Endothelial cell of umbilical vein (primary cell): Measurements from ENCODE around the gene MRPS34. TPM values are rescaled to one million over a fixed set of nuclear protein-coding genes. Genes with fewer than 3 reads are reported as not detected.

Experiments used
- BruUV-seq: library from RNA; stranded (reverse); fragments of 400-500 nt; replicated peaks from 2 replicates; lab custom pipeline; 2021; lab: Mats Ljungman, UMichigan
- CTCF ChIA-PET: fragments of 300-600, 350-600 bp; sonication (Branson Sonifier 250); formaldehyde crosslinking; loops from one replicate; lab custom pipeline; 2021; ENCODE audit warnings: antibody characterized with exemption, inconsistent platforms; lab: Charles Lee
- POLR2A ChIA-PET: fragments of 300-600, 350-600 bp; sonication (Branson Sonifier 250); formaldehyde crosslinking; loops from one replicate; lab custom pipeline; 2021; ENCODE audit warnings: antibody characterized with exemption, inconsistent platforms; lab: Charles Lee
- DNase-seq: peaks from one replicate; pipeline ENCODE4 v3.0.0-alpha.2; 2011; ENCODE audit warnings: low read depth, low spot score
- FAIRE-seq: peaks from 2 replicates; lab custom pipeline; 2011; peaks lifted over from hg19 to GRCh38; lab: Jason Lieb, UNC
- H2AFZ ChIP-seq: 2 replicates; pipeline ENCODE4 v1.6.0; 2012; ENCODE audit warnings: low read depth, low read length, control low read depth, inconsistent platforms
- H3K27ac ChIP-seq: 2 replicates; pipeline ENCODE4 v1.5.1; 2011; ENCODE audit warnings: low read depth, mild to moderate bottlenecking, control low read depth, low read length, moderate library complexity; ENCODE audit not compliant: insufficient read depth
- H3K27me3 ChIP-seq, 2 experiments: 2 replicates each; pipeline versions ENCODE4 v1.6.0 to v1.6.1; 2011; ENCODE audit warnings: low read length in 2 of 2, mixed read lengths in 1 of 2; ENCODE audit not compliant: control insufficient read depth in 2 of 2, insufficient read depth in 2 of 2
- H3K36me3 ChIP-seq, 2 experiments: 2 replicates in 1 of 2; 3 replicates in 1 of 2; pipeline ENCODE4 v1.5.1; 2011; ENCODE audit warnings: low read length in 2 of 2, mild to moderate bottlenecking in 1 of 2, moderate library complexity in 1 of 2; ENCODE audit not compliant: control insufficient read depth in 2 of 2, insufficient read depth in 2 of 2; ENCODE audit errors: extremely low read depth in 1 of 2
- H3K4me1 ChIP-seq: 3 replicates; pipeline ENCODE4 v1.5.1; 2011; ENCODE audit warnings: mild to moderate bottlenecking, low read length; ENCODE audit not compliant: control insufficient read depth, insufficient read depth; ENCODE audit errors: extremely low read depth
- H3K4me2 ChIP-seq: 2 replicates; pipeline ENCODE4 v1.6.1; 2011; ENCODE audit warnings: low read length, control low read depth, mixed read lengths; ENCODE audit not compliant: insufficient read depth
- H3K4me3 ChIP-seq, 3 experiments: fragments of 200-600 bp in 1 of 3; sonication (generic), shearing (Covaris generic) in 1 of 3; replicated peaks in 1 of 3; 2 replicates each; pipeline ENCODE4 v1.5.1; 2011 to 2016; ENCODE audit warnings: control low read depth in 3 of 3, low read length in 3 of 3, mild to moderate bottlenecking in 2 of 3, inconsistent platforms in 1 of 3, low read depth in 1 of 3, moderate library complexity in 1 of 3; ENCODE audit not compliant: insufficient read depth in 1 of 3
- H3K79me2 ChIP-seq: 2 replicates; pipeline ENCODE4 v1.6.0; 2012; ENCODE audit warnings: low read length, inconsistent platforms; ENCODE audit not compliant: control insufficient read depth, insufficient read depth
- H3K9ac ChIP-seq: replicated peaks from 2 replicates; pipeline ENCODE3; 2011; ENCODE audit warnings: low read length, control low read depth; ENCODE audit not compliant: insufficient read depth; ENCODE audit errors: extremely low read depth
- H3K9me1 ChIP-seq: replicated peaks from 3 replicates; pipeline ENCODE4 v1.6.0; 2011; ENCODE audit warnings: mild to moderate bottlenecking, low read length; ENCODE audit not compliant: control insufficient read depth, insufficient read depth; ENCODE audit errors: extremely low read depth
- H3K9me3 ChIP-seq: replicated peaks from 2 replicates; pipeline ENCODE4 v1.5.1; 2012; ENCODE audit warnings: low read length, inconsistent platforms; ENCODE audit not compliant: control insufficient read depth, insufficient read depth
- H4K20me1 ChIP-seq: replicated peaks from 2 replicates; pipeline ENCODE3; 2011; ENCODE audit warnings: mild to moderate bottlenecking, low read length; ENCODE audit not compliant: control insufficient read depth, insufficient read depth; ENCODE audit errors: extremely low read depth
- CTCF ChIP-seq, 2 donors: IDR thresholded peaks; 1 replicate in 1 of 2; 2 replicates in 1 of 2; pipeline ENCODE4 v1.5.1; 2011; ENCODE audit warnings: low read length in 2 of 2, mild to moderate bottlenecking in 2 of 2, moderate library complexity in 2 of 2, control low read depth in 1 of 2, inconsistent platforms in 1 of 2, low read depth in 1 of 2; ENCODE audit not compliant: insufficient read depth in 1 of 2; ENCODE audit errors: extremely low read depth in 1 of 2
- EZH2 ChIP-seq: IDR thresholded peaks from 2 replicates; pipeline ENCODE4 v1.6.1; 2012; ENCODE audit warnings: borderline replicate concordance, low read depth, mild to moderate bottlenecking, moderate library complexity, low read length, inconsistent platforms; ENCODE audit not compliant: severe bottlenecking
- FOS ChIP-seq: IDR thresholded peaks from 2 replicates; pipeline ENCODE4 v1.6.1; 2011; ENCODE audit warnings: mild to moderate bottlenecking, low read length, moderate library complexity, borderline replicate concordance; ENCODE audit not compliant: insufficient read depth
- GATA2 ChIP-seq: IDR thresholded peaks from 2 replicates; pipeline ENCODE4 v1.7.0; 2011; ENCODE audit warnings: low read depth, mild to moderate bottlenecking, moderate library complexity, mixed read lengths, low read length; ENCODE audit not compliant: insufficient read length, insufficient read depth
- JUN ChIP-seq: IDR thresholded peaks from 2 replicates; pipeline ENCODE4 v1.6.1; 2011; ENCODE audit warnings: borderline replicate concordance, low read depth; ENCODE audit not compliant: insufficient read length, insufficient read depth
- MAX ChIP-seq: IDR thresholded peaks from 2 replicates; pipeline ENCODE4 v1.6.1; 2011; ENCODE audit not compliant: insufficient read depth, insufficient read length
- MYC ChIP-seq: IDR thresholded peaks from one replicate; pipeline ENCODE4 v1.6.1; 2011; ENCODE audit warnings: mild to moderate bottlenecking, low read depth, low read length
- POLR2A ChIP-seq: IDR thresholded peaks from 2 replicates; pipeline ENCODE4 v1.6.1; 2012; ENCODE audit warnings: low read depth, mild to moderate bottlenecking, control low read depth, low read length
- POLR2AphosphoS5 ChIP-seq: IDR thresholded peaks from 2 replicates; pipeline ENCODE4 v1.6.1; 2012; ENCODE audit warnings: low read depth, mild to moderate bottlenecking, control low read depth, low read length, moderate library complexity; ENCODE audit not compliant: insufficient read depth
- dilution Hi-C: fragments of 300-500 bp; cut with MboI; formaldehyde crosslinking; loops from one replicate; pipeline ENCODE4 v1.15.0; 2019; ENCODE audit warnings: low sequenced_read_pairs; ENCODE audit not compliant: extremely low pct_ligation_motif_present
- intact Hi-C: fragments of 100-400 bp; cut with micrococcal nuclease; formaldehyde crosslinking; loops from one replicate; pipeline ENCODE4 v1.10.0; 2022
- polyA plus RNA-seq, 4 experiments: library from polyadenylated mRNA; depleted of rRNA in 3 of 4; stranded (reverse) in 3 of 4; unstranded in 1 of 4; fragments of >200 nt; gene quantifications; 2 replicates each; pipeline versions ENCODE4 v1.2.1 to v1.2.3, GENCODE V29; 2011 to 2012; ENCODE audit warnings: missing spikeins in 1 of 4
- total RNA-seq: library from RNA; stranded (reverse); gene quantifications from 2 replicates; pipeline ENCODE4 v1.2.3, GENCODE V29; 2021

Gene MRPS34
- total and polyA plus RNA-seq, 2 donors (not counting 3 experiments of a cell fraction or from before 2014, with no cell fraction given) = 82.1 to 102 TPM

GRCh38 chr16:1769402-1770300 lies 3.3 kb downstream of the MRPS34 start:
- DNase-seq = no peak
- Histone ChIP-seq H3K9me3 (no peaks in the 10 kb centered on the region), H3K36me3 (peaks cover 3 to 34% of the 10 kb centered on the region in 2 experiments), H4K20me1 (no peaks in the 10 kb centered on the region), H3K79me2 (peaks cover 16% of the 10 kb centered on the region), H3K27me3 (no peaks in the 10 kb centered on the region), H3K4me2 (no peak overlapping the region), H3K9ac (no peak overlapping the region), H3K9me1 (no peaks in the 10 kb centered on the region), H3K4me3 (no peak overlapping the region), H2AFZ (no peak overlapping the region), H3K27ac (no peak overlapping the region), H3K4me1 (peaks cover 19% of the 10 kb centered on the region)
- dilution Hi-C loops (no loop called here), intact Hi-C loops (no loop called here)
- no peak for FAIRE-seq
- POLR2A ChIA-PET = interaction anchor here (1.3 kb wide), 1 partner anchor 13 kb away, joined by 3 read pairs; the partner anchor contains the start of genes NUBP2 and SPSB3
- CTCF ChIA-PET = interaction anchor here (1.2 to 1.5 kb wide), 5 partner anchors 10 to 275 kb away, joined by 3 to 11 read pairs (median 5); partner anchors contain the start of gene MAPK8IP3
- TF ChIP-seq EZH2 (no peak), JUN (no peak), FOS (no peak), GATA2 (no peak), CTCF (IDR thresholded peaks at IDR 0.05; ENCODE audit: extremely low read depth in 1 of 2, insufficient read depth in 1 of 2, low read depth in 1 of 2, low read length in 2 of 2) (no peak), POLR2A (no peak), POLR2AphosphoS5 (no peak), MYC (no peak), MAX (no peak)
- BruUV-seq = TSS peak; percentile 7
